ENCODE measurements around the gene SLC6A11.

Gene SLC6A11

GRCh38 chr3:10834951-10835350 is 18.9 kb downstream of the SLC6A11 start:
- TF ChIP-seq CTCF (IDR thresholded peaks at IDR 0.05; ENCODE audit: low read depth, low read length, missing control alignments), result no peak

GRCh38 chr3:10835406-10835805 is 19.4 kb downstream of the SLC6A11 start:
- Histone ChIP-seq H3K4me3 (ENCODE audit: low read depth, low read length) (no peak overlapping the region), H3K27me3 (replicated peaks) (no peaks in the 10 kb centered on the region), H3K27ac (no peak overlapping the region), H3K36me3 (replicated peaks) (no peaks in the 10 kb centered on the region)
- no peak for DNase-seq
- TF ChIP-seq CTCF (IDR thresholded peaks at IDR 0.05; ENCODE audit: low read depth, low read length, missing control alignments), result peak; percentile 3
- in situ Hi-C loops (cut with HindIII; ENCODE audit: low pct_ligation_motif_present, low sequenced_read_pairs), result no loop called here

More at GRCh38 chr3:10834951-10835350, 18.9 kb downstream of the SLC6A11 start:
- H3K4me3 ChIP-seq (ENCODE audit: low read depth, low read length), result no peak overlapping the region
- H3K27me3 ChIP-seq (replicated peaks), result no peaks in the 10 kb centered on the region
- no peak for DNase-seq
- in situ Hi-C loops (cut with HindIII; ENCODE audit: low pct_ligation_motif_present, low sequenced_read_pairs), result no loop called here
- no peak overlapping the region for H3K27ac ChIP-seq
- no peaks in the 10 kb centered on the region for H3K36me3 ChIP-seq (replicated peaks)

- Histone ChIP-seq H3K36me3 (replicated peaks) (no peaks in the 10 kb centered on the region), H3K4me3 (ENCODE audit: low read depth, low read length) (no peak overlapping the region), H3K27ac (no peak overlapping the region), H3K27me3 (replicated peaks) (no peaks in the 10 kb centered on the region)
- in situ Hi-C loops (cut with HindIII; ENCODE audit: low pct_ligation_motif_present, low sequenced_read_pairs), result no loop called here
- TF ChIP-seq CTCF (IDR thresholded peaks at IDR 0.05; ENCODE audit: low read depth, low read length, missing control alignments), result no peak
- DNase-seq, result no peak
Observed at GRCh38 chr3:10836676-10837075, 20.6 kb downstream of the SLC6A11 start.

- Histone ChIP-seq H3K36me3 (replicated peaks) (no peaks in the 10 kb centered on the region), H3K4me3 (ENCODE audit: low read depth, low read length) (no peak overlapping the region), H3K27ac (no peak overlapping the region), H3K27me3 (replicated peaks) (no peaks in the 10 kb centered on the region)
- in situ Hi-C loops (cut with HindIII; ENCODE audit: low pct_ligation_motif_present, low sequenced_read_pairs), result no loop called here
- TF ChIP-seq CTCF (IDR thresholded peaks at IDR 0.05; ENCODE audit: low read depth, low read length, missing control alignments), result no peak
- no peak for DNase-seq
Observed at GRCh38 chr3:10837849-10838248, 21.8 kb downstream of the SLC6A11 start.

- in situ Hi-C loops (cut with HindIII; ENCODE audit: low pct_ligation_motif_present, low sequenced_read_pairs), result no loop called here
- Histone ChIP-seq H3K27ac (no peak overlapping the region), H3K27me3 (replicated peaks) (no peaks in the 10 kb centered on the region), H3K36me3 (replicated peaks) (no peaks in the 10 kb centered on the region), H3K4me3 (ENCODE audit: low read depth, low read length) (no peak overlapping the region)
- no peak for DNase-seq
- no peak for TF ChIP-seq CTCF (IDR thresholded peaks at IDR 0.05; ENCODE audit: low read depth, low read length, missing control alignments)
Observed at GRCh38 chr3:10839167-10839566, 23.1 kb downstream of the SLC6A11 start.

GRCh38 chr3:10841100-10841499 is 25.1 kb downstream of the SLC6A11 start:
- DNase-seq, result no peak
- Histone ChIP-seq H3K27ac (no peak overlapping the region), H3K36me3 (replicated peaks) (no peaks in the 10 kb centered on the region), H3K4me3 (ENCODE audit: low read depth, low read length) (no peak overlapping the region), H3K27me3 (replicated peaks) (peaks cover 2% of the 10 kb centered on the region)
- TF ChIP-seq CTCF (IDR thresholded peaks at IDR 0.05; ENCODE audit: low read depth, low read length, missing control alignments), result no peak
- in situ Hi-C loops (cut with HindIII; ENCODE audit: low pct_ligation_motif_present, low sequenced_read_pairs), result no loop called here
